Activated gamma-delta T cell treated with anti-CD3 and anti-CD28 coated beads, Interleukin-2, amount 50 U/mL, for 16 hours (primary cell): ENCODE results near the gene LRMDA.
"Not testable (repeated sequence)": the region's sequence is repeated elsewhere in the genome, so short reads cannot be mapped to it uniquely, and the experiment has no call there.

ENCODE experiments used
- DNase-seq: peaks from one replicate; pipeline ENCODE4 v3.0.0-alpha.2; 2020; ENCODE audit warnings: low read depth

LRMDA gene

DNA sequence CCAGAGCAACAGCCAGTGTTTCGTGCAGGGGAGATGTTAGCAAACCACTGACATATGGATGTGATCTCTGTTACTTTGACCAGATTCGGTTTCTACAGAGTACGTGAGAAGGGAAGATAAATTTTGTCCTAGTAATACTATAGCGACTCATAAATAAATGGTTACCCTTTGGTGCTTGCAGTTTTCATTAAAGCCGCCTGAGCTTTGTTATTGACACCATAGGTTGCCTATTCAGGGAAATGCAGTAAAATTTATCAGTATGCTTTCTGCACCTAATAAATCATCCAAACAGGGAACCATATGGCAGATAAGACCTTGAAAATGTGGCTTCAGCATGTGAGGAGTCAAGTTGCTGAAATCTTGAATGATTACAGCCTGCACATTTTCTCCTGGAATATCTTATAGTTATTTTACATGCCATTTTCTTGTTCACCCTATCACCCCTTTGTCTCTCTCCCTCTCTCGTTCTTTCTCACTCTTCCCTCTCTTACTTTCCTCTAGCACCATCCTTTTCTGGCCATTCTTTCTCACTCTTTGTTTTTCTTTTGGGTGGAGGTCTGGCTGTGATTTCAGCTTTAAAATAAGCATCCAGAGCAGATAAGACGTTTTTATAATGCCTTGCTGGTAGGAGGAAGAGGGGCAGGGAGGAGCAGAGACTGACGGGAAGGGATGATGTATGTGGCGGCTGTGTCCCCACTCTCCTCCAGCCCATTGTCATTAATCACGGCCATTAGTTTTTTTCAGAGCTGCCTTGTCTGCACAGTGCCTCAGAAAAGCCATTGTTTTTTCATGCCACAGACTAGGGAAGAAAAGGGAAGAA lies 182.5 kb downstream of the LRMDA start:
- no peak for DNase-seq

DNA sequence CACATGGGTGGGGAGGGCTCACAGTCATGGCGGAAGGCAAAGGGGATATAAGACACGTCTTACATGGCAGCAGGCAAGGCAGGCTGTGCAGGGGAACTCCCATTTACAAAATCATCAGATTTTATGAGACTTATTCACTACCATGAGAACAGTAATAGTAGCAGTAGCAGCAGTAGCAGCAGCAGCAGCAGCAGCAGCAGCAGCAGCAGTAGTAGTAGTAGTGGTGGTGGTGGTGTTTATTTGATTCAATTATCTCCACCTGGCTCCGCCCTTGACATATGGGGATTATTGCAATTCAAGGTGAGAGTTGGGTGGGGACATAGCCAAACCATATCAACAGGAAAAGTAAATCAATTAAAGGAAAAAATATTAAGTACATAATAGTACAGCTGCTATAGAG lies 184.7 kb downstream of the LRMDA start:
- DNase-seq, result no peak

DNA sequence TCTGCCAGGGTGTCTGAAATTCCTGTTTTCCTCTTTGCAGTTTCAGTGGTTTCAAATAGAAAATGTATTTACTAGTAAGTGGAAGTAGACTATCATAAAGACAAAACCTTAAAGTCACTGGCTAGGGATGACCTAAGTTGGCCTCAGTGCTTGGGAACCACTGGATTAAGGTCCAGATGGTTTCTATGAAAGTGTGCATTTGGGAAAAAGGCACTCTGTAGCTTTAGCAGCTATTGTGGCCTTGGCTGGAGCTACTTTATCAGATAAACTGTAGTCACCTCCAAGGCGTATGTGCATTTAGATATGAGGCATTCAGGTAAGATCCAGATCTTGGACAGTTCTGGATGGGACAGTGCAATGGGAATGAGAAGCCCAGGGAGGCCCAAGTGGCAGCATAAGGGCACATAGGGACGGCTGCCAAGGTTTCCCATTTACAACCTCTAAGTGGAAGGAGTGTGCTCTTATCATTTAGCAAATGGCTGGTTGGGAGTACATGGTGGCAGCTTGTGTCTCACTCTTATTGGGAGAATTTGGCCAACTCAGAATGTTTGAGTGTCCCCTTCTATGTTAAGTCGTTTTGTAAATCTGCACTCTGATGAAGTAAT lies 185.6 kb downstream of the LRMDA start:
- DNase-seq, result no peak

DNA sequence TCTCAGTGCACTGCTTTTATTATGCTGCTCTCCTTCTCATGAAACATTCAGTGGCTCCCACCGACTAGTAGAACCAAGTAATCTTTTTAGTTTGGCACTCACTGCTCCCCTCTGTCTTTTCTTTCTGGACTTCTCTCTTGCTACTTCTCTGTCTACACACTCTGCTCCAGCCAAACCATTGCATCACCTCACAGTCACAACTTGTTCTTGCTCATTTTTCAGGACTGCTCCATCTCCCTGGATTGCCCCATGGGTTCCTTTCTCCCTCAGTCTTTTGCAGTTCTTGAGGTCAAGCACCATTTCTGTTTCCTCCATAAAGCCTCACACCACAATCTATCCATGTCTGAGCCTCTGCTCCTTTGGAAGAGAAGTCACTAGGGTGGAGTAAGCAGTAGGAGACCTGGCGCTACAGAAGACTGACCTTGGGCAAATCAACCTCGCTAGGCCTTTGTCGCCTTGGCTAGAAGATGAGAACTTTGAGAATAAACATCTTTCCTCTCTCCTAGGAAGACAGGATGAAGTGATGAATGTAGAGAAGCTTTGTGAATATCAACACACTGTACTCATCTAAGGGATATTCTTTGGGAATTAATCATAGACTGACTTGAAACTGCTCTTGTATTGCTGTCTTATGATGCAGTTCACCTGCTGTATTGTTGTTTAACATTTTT lies 186.2 kb downstream of the LRMDA start:
- DNase-seq, result no peak

DNA sequence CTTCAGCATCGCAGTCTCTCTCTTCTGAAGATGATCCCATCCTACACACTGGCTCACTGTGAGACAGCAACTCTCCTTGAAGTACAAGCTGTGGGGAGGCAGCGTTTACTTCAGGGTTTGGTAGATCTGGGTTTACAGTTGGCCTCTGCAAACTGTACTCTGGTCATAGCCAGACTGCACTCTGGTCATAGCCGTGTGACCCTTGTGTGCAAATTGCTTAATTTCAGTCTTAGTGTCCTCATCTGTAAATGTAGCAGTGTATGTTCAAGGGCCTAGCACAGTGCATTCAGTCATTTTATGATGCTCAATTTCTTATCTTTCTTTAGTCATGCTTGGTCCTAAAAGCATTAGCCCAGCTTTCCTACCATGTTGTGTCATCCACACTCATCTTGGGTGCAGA lies 188.2 kb downstream of the LRMDA start:
- DNase-seq, result no peak

DNA sequence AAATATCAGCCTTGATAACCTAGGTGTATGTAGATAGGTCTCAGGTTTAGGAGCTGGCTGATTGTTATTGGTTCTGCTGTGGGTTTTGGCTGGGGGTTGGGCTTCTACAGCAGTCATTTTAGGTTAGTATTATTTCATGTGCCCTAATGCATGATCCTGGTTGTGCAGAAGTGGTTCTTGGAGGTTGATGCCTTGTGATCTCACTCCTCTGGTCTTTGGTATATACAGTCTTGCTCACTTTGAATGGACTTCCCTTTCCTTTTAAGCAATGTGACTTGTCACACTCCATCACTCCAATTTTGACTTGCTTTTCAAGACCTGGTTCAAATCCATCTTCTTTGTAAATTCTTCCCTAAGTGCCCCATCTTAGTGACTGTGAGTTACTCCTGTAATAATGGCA lies 188.9 kb downstream of the LRMDA start:
- DNase-seq, result no peak

DNA sequence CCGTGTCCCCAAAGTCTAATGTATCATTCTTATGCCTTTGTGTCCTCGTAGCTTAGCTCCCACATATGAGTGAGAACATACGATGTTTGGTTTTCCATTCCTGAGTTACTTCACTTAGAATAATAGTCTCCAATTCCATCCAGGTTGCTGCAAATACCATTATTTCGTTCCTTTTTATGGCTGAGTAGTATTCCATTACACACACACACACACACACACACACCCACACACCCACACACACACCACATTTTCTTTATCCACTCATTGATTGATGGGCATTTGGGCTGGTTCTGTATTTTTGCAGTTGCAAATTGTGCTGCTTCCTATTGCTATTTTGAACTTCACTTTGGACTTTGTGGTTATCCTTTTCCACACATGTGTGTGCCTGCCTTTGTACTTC lies 189.6 kb downstream of the LRMDA start:
- DNase-seq, result not testable (repeated sequence)

DNA sequence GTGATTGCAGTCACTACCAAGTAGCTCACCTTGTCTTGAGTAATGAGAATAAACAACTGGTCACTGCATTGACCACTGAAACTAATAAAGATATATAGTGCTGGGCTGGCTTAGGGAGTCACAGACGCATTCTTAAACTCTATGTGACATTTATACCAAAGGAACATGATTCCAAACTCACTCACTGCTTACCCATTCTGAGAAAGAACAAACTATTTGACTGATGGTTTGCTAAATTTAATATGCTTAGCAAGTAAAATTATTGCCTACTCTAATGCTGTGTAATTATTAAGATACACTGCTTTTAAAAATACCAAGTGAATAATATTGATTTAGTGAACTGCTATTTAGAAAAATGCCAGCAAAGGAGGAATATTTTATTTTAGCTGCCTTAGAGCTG lies 191.1 kb downstream of the LRMDA start:
- no peak for DNase-seq

DNA sequence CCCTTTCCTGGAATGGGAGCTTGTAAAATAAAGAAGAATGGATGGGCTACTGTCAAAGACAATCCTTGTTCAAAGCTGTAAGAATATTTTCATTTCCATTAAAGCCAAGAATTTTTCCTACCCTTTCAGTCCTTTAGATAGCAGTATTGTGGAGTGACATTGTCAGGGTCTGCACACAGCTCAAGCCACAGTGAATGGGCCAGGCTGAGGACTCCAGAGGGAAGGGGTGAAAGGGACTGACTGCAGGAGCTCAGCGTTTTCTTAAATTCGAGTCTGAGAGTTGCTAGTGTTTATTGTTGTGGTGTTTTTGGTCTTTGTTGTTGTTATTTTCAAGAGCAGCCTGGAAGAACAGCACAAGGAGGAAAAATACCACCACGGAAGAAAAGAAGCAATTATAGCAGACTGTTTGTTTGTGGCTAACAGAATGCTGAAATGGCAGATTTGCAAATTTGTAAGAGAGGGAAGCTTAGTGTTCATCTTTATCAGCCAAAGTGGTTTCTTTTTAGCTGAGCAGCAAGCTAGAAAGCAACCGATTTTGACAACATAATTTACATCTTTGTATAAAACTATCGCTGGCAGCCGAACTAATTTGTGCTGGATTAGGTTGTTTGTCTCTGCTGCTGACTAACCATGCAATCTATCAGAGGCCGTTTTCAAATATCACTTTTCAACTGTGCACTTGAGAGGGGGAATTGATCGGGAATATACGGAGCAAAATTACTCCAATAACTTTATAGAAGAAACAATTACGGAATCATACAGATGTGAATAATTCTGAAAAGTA lies 192.1 kb downstream of the LRMDA start:
- no peak for DNase-seq

DNA sequence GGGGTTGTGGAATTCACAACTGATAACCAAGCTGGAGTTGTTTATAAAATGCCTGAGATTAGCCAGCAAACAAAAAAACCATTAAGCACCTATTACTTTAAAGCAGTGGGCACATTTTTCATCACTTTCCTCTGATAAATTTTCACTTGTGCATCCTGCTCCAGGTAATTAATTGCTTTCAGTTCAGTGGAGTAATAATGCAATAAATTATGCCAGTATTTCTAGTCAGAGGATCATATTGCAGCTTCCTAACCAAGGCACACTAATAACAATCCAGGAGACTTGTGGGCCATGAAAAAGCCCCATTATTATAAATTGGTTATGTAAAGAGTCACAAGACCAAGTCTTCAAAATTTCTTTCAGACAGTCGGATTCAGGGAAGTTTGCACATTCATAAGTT lies 193.2 kb downstream of the LRMDA start:
- DNase-seq, result no peak

DNA sequence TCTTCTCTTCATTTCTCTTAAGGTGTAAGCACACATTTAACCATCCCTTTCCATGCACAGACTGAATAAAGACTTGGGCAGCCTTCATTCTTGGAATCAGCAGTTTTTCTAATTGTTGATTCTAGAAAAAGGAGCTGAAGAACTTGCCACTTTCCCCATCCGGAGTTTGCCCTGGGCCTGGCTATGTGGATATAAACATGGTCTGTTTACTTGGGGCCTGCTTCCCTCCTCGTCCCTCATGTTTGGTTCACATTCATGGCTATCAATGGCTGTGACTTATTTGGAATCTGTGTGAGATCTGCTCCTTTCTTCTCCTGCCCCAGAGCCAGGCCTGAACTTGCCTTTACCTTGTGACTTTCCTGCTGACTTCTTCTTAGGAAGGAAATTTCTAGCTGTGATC lies 199.3 kb downstream of the LRMDA start:
- DNase-seq, result no peak

DNA sequence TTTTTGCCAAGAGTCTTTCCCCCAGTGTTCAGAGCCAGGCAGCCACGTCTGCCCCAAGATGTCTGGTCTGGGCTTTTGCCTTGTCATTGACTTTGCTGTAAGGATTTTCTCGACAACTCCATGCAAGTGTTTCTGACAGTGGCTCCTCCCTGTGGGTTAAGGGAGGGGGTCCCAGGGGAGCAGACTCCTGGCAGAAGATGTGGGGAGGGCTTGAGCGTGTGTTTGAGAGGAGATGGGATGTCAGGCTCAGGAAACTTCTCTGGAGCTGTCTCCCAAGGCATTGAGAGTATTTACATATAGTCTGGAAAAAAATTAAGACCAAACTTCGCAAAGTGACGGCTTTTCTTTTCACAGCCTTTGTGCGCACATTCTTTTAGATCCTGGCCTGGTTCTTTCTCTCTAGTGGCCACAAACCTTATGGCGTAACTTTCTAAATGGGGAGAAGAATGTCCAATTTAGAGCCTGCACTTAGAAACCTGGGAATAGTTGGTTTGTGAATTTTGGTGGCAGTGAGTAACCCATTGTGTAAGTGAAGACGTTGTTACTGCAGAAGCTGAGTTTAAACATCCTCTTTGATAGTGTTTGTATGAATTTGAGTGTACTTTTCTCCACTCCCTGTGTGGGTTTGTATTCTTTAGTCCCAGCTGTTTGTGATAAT lies 201.5 kb downstream of the LRMDA start:
- DNase-seq, result no peak

DNA sequence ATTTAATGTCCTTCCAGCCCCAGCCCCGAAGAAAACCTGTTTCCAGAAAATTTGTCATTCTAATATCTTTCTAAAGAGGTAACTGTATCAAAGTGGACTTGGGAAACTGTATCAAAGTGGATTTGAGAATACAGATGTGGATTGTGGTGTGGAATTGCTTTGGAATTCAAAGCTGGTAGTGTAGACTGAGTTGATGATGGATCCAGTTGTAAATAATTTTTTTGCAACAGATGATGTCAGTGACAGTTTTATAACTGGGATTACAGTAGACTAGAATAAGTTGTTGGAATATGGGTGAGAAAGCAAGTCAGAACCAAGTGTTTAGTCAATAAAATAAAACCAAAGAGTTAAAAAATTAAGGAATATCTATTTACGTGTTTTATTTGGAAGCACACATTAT lies 202.1 kb downstream of the LRMDA start:
- no peak for DNase-seq

DNA sequence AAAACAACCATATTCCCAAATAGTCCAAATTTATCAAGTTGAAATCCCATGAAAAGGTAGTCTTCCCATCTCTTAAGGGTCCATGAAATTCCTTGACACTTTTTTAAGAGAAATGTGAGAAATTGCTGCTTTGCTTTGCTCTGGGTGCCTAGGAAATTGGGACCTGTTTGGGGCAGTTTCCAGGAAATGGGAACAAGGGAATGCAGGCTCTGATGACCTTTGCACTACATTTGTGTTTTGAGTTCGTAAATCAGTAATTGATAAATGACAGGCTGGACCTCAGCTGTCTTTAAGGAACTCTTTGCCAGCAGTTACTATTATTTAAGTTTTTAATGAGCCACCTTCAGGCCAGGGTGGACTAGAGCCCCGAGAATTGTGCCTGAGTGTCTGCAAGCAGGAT lies 203.5 kb downstream of the LRMDA start:
- no peak for DNase-seq

DNA sequence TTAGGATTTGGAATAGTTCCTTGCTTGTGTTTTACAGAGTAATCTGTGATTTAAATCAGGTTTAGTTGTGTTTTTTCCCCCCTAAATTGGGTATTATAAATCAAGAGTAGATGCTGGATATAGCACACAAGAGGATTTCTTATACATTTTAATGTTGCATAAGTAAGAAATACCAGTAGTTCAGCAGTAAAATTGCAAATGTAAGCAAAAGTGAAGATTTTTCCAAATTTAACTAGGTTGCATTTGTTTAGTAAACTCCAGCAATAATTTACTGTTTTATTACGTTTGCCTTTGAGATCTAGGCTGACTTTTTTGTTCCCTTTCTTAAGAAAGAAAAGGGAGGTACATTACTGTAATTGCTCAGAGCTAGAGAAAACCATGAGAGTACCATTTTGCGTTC lies 207.3 kb downstream of the LRMDA start:
- no peak for DNase-seq

DNA sequence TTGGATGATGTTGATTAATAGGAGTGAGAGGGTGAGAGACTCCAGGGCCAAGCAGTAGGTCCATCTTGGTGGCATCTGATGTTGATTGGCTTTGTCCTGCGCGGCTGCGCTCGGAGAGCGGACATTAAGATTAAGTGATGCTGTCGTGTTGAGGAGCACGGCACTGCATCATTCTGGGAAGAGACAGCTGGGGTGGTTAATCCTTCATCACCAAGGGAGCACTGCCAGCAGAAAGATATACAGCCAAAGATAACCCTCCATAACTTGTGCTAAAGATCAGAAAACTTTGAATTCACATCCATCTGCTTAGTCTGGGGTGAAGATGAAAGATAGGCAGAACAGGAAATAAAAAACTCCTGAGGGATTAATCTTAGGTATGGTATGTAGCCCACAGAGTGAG lies 208.3 kb downstream of the LRMDA start:
- no peak for DNase-seq

DNA sequence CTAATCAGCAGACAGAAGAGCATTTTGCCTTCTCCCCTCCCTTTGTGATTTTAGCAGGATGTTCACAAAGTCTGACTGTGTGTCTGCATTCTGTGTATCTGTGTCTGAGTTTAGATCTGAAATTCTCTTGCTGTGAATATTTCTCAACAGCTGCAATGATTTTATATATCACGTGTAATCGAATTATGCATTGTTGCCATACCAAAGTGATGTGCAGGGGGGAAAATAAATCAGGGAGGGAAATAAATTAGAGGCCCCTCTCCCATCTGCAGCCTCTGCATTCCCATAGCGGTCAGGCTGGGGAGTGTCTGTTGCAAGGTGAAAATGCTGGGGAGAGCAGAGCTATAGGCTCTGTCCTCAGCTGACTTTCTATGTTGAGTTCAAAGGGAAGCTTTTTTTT lies 209.0 kb downstream of the LRMDA start:
- no peak for DNase-seq

DNA sequence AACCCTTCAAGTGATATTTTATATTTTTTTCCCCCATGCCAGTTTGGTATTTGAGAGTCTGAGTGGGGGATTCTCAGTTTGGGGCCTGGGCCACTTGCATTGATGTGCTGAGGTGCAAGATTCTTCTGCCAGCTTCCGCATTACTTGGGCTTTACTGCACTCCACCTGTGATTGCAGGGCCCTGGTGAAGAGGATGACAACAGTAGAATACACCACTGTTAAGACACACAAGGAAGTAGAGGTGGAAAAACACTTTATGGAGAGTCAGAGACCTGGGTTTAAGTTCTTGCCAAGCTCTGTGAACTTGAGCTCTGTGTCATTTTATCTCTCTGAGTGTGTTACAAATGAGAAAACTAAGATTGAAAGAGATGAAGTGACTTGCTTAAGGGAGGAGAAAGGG lies 209.4 kb downstream of the LRMDA start:
- no peak for DNase-seq

DNA sequence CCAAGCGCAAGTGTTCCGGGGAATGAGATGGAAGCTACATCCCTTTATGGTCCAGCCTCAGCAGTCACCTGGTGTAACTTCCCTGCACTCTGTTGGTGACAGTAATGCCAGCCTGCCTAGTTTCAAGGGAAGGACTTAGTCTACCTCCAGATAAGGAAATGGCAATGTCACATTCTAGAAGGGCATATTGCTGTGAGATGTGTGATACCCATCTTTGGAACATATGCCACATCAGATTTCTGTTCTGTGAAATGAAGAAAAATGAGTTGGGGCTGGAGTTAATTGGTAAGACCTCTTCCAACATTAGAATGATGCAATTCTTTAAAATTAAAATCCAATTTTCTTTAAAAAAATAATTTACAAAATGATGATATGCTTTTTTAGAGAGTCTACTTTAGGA lies 212.0 kb downstream of the LRMDA start:
- no peak for DNase-seq

DNA sequence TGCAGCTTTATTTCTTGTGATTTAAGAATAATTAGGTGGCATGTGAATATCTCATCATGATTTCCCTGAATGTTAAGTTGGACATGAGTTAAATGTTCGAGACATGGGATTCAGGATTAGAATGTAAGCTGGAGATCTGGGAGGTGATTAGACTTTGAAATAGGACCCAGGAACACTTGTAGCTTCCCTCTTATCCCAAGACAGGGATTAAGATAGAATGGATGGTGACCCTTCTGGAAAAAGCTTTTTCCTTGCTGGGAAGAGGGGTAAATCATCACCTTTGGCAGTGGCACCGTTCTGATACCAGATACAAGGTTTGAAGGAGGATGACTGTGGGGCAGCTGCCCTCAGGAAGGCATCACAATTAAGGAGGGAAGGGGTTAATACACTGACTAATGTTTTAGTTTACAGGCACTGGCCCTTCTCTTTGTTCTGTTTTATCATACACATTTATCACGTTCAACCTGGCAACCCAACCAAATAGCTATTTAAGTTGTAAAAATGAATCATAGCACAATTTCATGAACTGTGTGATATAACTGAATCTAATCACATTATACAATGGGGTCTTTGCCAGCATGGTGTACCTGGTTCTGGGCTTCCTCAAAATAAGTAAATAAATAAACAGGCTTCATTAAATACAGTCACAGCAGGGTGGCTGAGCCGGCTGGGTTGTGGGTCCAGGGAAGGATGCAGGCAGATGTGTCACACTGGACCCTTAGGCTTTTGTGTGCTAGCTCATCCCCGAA lies 212.7 kb downstream of the LRMDA start:
- no peak for DNase-seq

DNA sequence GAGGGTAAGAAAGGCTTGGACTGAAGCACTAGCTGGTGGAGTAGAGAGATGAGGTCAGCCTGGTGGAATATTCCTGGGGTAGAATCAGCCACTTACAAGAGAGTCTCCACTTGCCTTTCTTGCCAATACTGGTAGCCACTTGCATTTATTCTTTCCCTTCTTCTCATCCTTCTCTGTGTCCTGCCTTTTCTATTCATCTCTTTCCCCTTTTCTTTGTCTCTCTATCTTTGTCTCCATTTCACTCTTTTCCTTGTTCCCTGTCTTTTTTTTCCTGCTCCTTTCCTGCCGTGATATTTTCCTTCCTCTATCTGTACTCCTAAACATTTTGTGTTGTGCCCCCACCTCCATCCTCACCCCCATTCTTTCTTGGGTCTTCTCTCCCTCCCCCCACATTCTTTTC lies 214.3 kb downstream of the LRMDA start:
- no peak for DNase-seq
